Vagina (tissue), 2 donors: Measurements from ENCODE around the gene GJA4. TPM values are rescaled to one million over a fixed set of nuclear protein-coding genes. Genes with fewer than 3 reads are reported as not detected.
"Not testable (repeated sequence)": the region's sequence is repeated elsewhere in the genome, so short reads cannot be mapped to it uniquely, and the experiment has no call there.

Experiments used
- DNase-seq, 2 donors: peaks; one replicate each; pipeline ENCODE4 v3.0.0-alpha.2; 2017; ENCODE audit errors: extremely low spot score in 2 of 2
- H3K27ac ChIP-seq: fragments of 200-600 bp; sonication (generic); one replicate; pipeline ENCODE4 v1.5.1; 2019
- H3K27me3 ChIP-seq: fragments of 200-600 bp; sonication (generic); one replicate; pipeline ENCODE4 v1.5.1; 2019
- H3K36me3 ChIP-seq, 2 donors: fragments of 200-600 bp; sonication (generic); one replicate each; pipeline ENCODE4 v1.5.1; 2017 to 2019
- H3K4me1 ChIP-seq: fragments of 200-600 bp; sonication (generic); one replicate; pipeline ENCODE4 v1.5.1; 2019
- H3K4me3 ChIP-seq, 2 donors: fragments of 200-600 bp; sonication (generic); 1 replicate in 1 of 2; 2 replicates in 1 of 2; pipeline ENCODE4 v1.5.1; 2016 to 2019
- H3K9me3 ChIP-seq: fragments of 200-600 bp; sonication (generic); one replicate; pipeline ENCODE4 v1.5.1; 2019
- POLR2A ChIP-seq, 2 donors: fragments of 450-650 bp; IDR thresholded peaks; one replicate each; pipeline ENCODE4 v1.6.1; 2017; ENCODE audit warnings: antibody characterized with exemption in 2 of 2, mild to moderate bottlenecking in 2 of 2, moderate library complexity in 2 of 2
- POLR2AphosphoS5 ChIP-seq, 2 donors: sonication (generic); formaldehyde crosslinking; IDR thresholded peaks; one replicate each; pipeline ENCODE4 v1.9.0; 2017; ENCODE audit warnings: antibody characterized with exemption in 2 of 2, mild to moderate bottlenecking in 2 of 2, low read depth in 1 of 2; ENCODE audit not compliant: insufficient read depth in 1 of 2
- intact Hi-C: fragments of 100-400 bp; cut with DNase I; formaldehyde crosslinking; loops from one replicate; pipeline ENCODE4 v1.15.1; 2023
- total RNA-seq: library from RNA; depleted of rRNA; stranded (reverse); fragments of >200 nt; gene quantifications from one replicate; pipeline ENCODE4 v1.2.3, GENCODE V29; 2016
- TF ChIP-seq, protein P1 (sequence below), 3 experiments: fragments of 450-650 bp in 2 of 3; fragments of 200-600 bp in 1 of 3; sonication (generic) in 1 of 3; IDR thresholded peaks; one replicate each; pipeline ENCODE4 v1.5.1; 2017 to 2019; ENCODE audit warnings: antibody characterized with exemption in 3 of 3, mild to moderate bottlenecking in 2 of 3, moderate library complexity in 2 of 3

GJA4 gene
- total RNA-seq, 1 donor from 2014 or later, result 28.5 TPM

DNA sequence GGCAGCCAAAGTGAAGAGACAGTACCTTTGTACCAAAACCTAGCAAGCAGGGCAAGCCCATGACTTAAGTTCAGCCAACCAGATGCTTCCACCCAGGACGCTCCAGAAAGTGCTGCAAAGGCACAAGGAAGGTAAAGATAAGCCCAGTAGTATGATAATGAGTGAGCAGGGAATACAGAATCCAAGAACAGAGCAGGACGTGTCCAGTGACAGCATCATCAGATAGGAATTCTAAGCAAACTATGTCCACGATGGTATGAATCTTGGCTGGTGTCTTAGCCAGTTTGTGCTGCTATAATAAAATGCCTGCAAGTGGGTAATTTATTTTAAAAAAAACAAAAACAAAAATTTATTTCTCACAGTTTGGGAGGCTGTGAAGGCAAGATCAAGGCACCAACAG lies 13.6 kb downstream of the GJA4 start:
- Histone ChIP-seq H3K4me3 (no peak overlapping the region), H3K27me3 (no peaks in the 10 kb centered on the region), H3K9me3 (no peaks in the 10 kb centered on the region), H3K27ac (no peak overlapping the region), H3K36me3 (no peaks in the 10 kb centered on the region), H3K4me1 (no peaks in the 10 kb centered on the region)
- no peak for DNase-seq
- TF ChIP-seq POLR2A (IDR thresholded peaks at IDR 0.05) (no peak), POLR2AphosphoS5 (IDR thresholded peaks at IDR 0.05; ENCODE audit: insufficient read depth in 1 of 2, low read depth in 1 of 2) (no peak)
- TF ChIP-seq, protein P1, sequence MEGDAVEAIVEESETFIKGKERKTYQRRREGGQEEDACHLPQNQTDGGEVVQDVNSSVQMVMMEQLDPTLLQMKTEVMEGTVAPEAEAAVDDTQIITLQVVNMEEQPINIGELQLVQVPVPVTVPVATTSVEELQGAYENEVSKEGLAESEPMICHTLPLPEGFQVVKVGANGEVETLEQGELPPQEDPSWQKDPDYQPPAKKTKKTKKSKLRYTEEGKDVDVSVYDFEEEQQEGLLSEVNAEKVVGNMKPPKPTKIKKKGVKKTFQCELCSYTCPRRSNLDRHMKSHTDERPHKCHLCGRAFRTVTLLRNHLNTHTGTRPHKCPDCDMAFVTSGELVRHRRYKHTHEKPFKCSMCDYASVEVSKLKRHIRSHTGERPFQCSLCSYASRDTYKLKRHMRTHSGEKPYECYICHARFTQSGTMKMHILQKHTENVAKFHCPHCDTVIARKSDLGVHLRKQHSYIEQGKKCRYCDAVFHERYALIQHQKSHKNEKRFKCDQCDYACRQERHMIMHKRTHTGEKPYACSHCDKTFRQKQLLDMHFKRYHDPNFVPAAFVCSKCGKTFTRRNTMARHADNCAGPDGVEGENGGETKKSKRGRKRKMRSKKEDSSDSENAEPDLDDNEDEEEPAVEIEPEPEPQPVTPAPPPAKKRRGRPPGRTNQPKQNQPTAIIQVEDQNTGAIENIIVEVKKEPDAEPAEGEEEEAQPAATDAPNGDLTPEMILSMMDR (IDR thresholded peaks at IDR 0.05), result no peak
- intact Hi-C loops, result no loop called here

DNA sequence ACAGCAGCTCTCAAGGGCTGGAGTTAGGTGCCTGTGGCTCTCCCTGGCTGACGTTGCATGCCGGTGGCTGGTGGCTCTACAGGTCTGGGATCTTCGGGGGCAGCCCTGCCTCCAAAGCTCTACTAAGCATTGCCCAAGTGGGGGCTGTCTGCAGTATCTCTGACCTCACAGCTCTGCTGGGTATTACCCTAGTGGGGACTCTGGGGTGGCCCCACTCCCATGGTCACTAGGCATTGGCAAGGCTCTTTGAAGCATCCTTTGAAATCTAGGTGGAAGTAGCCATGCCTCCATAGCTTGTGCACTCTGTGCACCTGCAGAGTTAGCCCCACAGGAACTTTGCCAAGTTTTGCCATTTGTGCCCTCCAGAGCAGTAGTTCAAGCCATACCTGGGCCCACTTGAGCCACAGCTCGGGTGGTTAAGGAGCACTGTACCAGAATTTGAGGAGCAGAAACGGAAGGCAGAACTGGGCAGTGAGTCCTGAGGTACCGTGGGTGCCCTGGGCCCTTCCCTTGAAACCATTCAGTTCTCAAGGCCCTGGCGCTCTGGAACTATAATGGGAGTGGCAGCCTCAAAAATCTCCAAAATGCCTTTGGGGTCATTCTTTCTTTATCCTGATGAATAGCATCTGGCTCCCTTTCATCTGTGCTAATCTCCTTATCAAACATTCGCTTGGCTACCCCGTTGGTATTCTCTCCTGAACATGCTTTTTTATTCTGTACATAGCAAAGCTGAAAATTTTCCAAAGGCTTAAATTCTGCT lies 15.4 kb downstream of the GJA4 start:
- H3K27ac ChIP-seq, result no peak overlapping the region
- intact Hi-C loops, result no loop called here
- no peaks in the 10 kb centered on the region for H3K27me3 ChIP-seq
- H3K4me1 ChIP-seq, result no peaks in the 10 kb centered on the region
- H3K36me3 ChIP-seq, result no peaks in the 10 kb centered on the region
- no peak for DNase-seq
- H3K4me3 ChIP-seq, result no peak overlapping the region
- no peaks in the 10 kb centered on the region for H3K9me3 ChIP-seq
- TF ChIP-seq POLR2A (IDR thresholded peaks at IDR 0.05), result no peak
- TF ChIP-seq POLR2AphosphoS5 (IDR thresholded peaks at IDR 0.05; ENCODE audit: insufficient read depth in 1 of 2, low read depth in 1 of 2), result no peak
- TF ChIP-seq, protein P1 (IDR thresholded peaks at IDR 0.05), result no peak

DNA sequence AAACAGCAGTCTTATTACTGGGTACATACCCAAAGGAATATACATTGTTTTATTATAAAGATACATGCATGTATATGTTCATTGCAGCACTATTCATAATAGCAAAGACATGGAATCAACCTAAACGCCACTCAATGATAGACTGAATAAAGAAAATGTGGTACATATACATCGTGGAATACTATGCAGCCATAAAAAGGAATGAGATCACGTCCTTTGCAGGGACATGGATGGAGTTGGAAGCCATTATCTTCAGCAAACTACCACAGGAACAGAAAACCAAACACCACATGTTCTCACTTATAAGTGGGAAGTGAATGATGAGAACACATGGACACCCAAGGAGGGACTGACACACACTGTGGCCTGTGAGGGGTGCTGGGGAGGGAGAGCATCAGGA lies 18.0 kb downstream of the GJA4 start:
- H3K4me3 ChIP-seq, H3K27me3 ChIP-seq, H3K9me3 ChIP-seq, DNase-seq, H3K36me3 ChIP-seq, H3K4me1 ChIP-seq, intact Hi-C loops, H3K27ac ChIP-seq: not testable (repeated sequence)

DNA sequence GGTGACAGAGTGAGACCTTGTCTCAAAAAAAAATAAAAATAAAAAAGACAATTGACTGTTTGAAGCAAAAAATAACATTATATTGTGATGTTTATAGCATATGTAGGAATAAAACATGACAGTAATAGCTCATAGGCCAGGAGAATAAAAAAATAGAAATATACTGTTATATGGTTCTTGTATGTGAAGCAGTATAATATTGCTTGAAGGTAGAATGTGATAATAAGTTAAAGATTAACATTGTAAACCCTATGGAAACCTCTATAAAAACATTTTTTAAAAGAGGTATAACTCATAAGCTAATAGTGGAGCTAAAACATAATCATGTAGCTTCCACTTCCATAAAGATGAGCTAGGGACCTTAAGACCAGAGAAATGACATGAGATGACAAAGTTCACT lies 23.5 kb downstream of the GJA4 start:
- no peak overlapping the region for H3K4me3 ChIP-seq
- no peak for TF ChIP-seq POLR2AphosphoS5 (IDR thresholded peaks at IDR 0.05; ENCODE audit: insufficient read depth in 1 of 2, low read depth in 1 of 2)
- no peak for TF ChIP-seq POLR2A (IDR thresholded peaks at IDR 0.05)
- TF ChIP-seq, protein P1 (IDR thresholded peaks at IDR 0.05), result no peak
- H3K36me3 ChIP-seq, result no peaks in the 10 kb centered on the region
- H3K27ac ChIP-seq, result no peak overlapping the region
- DNase-seq, result no peak
- H3K27me3 ChIP-seq, result no peaks in the 10 kb centered on the region
- H3K9me3 ChIP-seq, result no peaks in the 10 kb centered on the region
- no peaks in the 10 kb centered on the region for H3K4me1 ChIP-seq
- intact Hi-C loops, result no loop called here

DNA sequence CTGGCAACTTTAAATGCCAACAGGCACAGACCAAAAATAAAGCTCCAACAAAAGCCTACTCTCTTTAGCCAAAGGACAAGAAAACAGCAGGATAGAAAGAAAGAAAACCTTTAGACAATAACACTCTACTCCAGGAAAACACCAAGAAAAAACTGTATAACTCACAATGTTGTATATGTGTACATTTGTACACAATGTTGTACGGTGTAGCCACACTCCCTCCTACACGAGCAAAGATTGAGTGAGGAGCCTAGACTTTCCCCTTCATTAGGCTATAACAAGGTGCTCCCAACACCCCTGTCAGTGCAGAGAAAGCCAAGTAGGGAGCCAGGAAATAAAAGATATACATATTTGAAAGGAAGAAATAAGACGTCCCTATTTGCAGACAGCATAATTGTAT lies 24.0 kb downstream of the GJA4 start:
- no peaks in the 10 kb centered on the region for H3K9me3 ChIP-seq
- no peaks in the 10 kb centered on the region for H3K36me3 ChIP-seq
- H3K27ac ChIP-seq, result no peak overlapping the region
- intact Hi-C loops, result no loop called here
- H3K4me1 ChIP-seq, result no peaks in the 10 kb centered on the region
- H3K27me3 ChIP-seq, result no peaks in the 10 kb centered on the region
- no peak for DNase-seq
- no peak for TF ChIP-seq POLR2A (IDR thresholded peaks at IDR 0.05)
- TF ChIP-seq POLR2AphosphoS5 (IDR thresholded peaks at IDR 0.05; ENCODE audit: insufficient read depth in 1 of 2, low read depth in 1 of 2), result no peak
- TF ChIP-seq, protein P1 (IDR thresholded peaks at IDR 0.05), result no peak
- H3K4me3 ChIP-seq, result no peak overlapping the region

DNA sequence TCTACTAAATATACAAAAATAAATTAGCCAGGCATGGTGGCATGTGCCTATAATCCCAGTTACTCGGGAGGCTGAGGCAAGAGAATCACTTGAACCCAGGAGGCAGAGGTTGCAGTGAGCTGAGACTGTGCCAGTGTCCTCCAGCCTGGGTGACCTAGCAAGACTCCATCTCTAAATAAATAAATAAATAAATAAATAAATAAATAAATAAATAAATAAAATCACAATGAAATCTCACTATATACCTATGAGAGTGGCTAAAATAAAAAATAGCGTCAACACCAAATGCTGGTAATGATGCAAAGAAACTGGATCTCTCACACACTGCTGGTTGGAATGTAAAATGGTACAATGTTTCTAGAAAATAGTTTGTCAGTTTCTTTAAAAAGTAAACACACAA lies 26.1 kb downstream of the GJA4 start:
- H3K27me3 ChIP-seq, H3K9me3 ChIP-seq, H3K27ac ChIP-seq, H3K4me3 ChIP-seq, H3K4me1 ChIP-seq, intact Hi-C loops, H3K36me3 ChIP-seq, DNase-seq: not testable (repeated sequence)
